Endothelial cell (in vitro differentiated cells): ENCODE results near the gene AUTS2. TPM values are rescaled to one million over a fixed set of nuclear protein-coding genes. Genes with fewer than 3 reads are reported as not detected.

Source experiments
- DNase-seq: peaks from one replicate; pipeline ENCODE4 v3.0.0; 2021; ENCODE audit warnings: low spot score
- H3K27ac Mint-ChIP-seq: one replicate; pipeline ENCODE4 v1.8.0; 2021; ENCODE audit warnings: mixed read lengths, inconsistent platforms; ENCODE audit not compliant: unreplicated experiment
- H3K27me3 Mint-ChIP-seq: one replicate; pipeline ENCODE4 v1.8.0; 2021; ENCODE audit warnings: mild to moderate bottlenecking, moderate library complexity, mixed read lengths, inconsistent platforms; ENCODE audit not compliant: unreplicated experiment
- H3K36me3 Mint-ChIP-seq: one replicate; pipeline ENCODE4 v1.8.0; 2021; ENCODE audit warnings: mild to moderate bottlenecking, low read depth, mixed read lengths, inconsistent platforms; ENCODE audit not compliant: unreplicated experiment
- H3K4me1 Mint-ChIP-seq: one replicate; pipeline ENCODE4 v1.8.0; 2021; ENCODE audit warnings: mild to moderate bottlenecking, mixed read lengths, inconsistent platforms; ENCODE audit not compliant: unreplicated experiment
- H3K4me3 Mint-ChIP-seq: one replicate; pipeline ENCODE4 v1.8.0; 2021; ENCODE audit warnings: mild to moderate bottlenecking, mixed read lengths, inconsistent platforms; ENCODE audit not compliant: unreplicated experiment
- H3K9me3 Mint-ChIP-seq: one replicate; pipeline ENCODE4 v1.8.0; 2021; ENCODE audit warnings: mixed read lengths, inconsistent platforms; ENCODE audit not compliant: unreplicated experiment
- CTCF ChIP-seq: fragments of 200-600 bp; sonication (generic); IDR thresholded peaks from one replicate; pipeline ENCODE4 v1.5.0; 2021; ENCODE audit warnings: antibody characterized with exemption; ENCODE audit not compliant: unreplicated experiment
- total RNA-seq: library from RNA; stranded (reverse); fragmentation: NEBNext Ultra II Directional; extraction: Animal tissue kit (Norgen Biotek cat#: 25700); gene quantifications from one replicate; pipeline ENCODE4 v1.2.1, GENCODE V29; 2021; ENCODE audit not compliant: unreplicated experiment

AUTS2 gene
- total RNA-seq, 1 donor from 2014 or later, result 103 TPM

- Mint-ChIP-seq H3K27me3 (peaks cover 1% of the 10 kb centered on the region), H3K9me3 (no peaks in the 10 kb centered on the region), H3K4me1 (peaks cover 17% of the 10 kb centered on the region), H3K27ac (no peak overlapping the region), H3K4me3 (no peak overlapping the region), H3K36me3 (no peaks in the 10 kb centered on the region)
- no peak for TF ChIP-seq CTCF
- DNase-seq, result no peak
These were observed 437.7 kb downstream of the AUTS2 start for GRCh38 chr7:70035955-70036354.

- Mint-ChIP-seq H3K9me3 (no peaks in the 10 kb centered on the region), H3K4me1 (peaks cover 16% of the 10 kb centered on the region), H3K27me3 (no peaks in the 10 kb centered on the region), H3K27ac (no peak overlapping the region), H3K36me3 (no peaks in the 10 kb centered on the region), H3K4me3 (no peak overlapping the region)
- DNase-seq, result no peak
- TF ChIP-seq CTCF, result no peak
These were observed 438.4 kb downstream of the AUTS2 start for GRCh38 chr7:70036695-70037094.

- no peak overlapping the region for H3K27ac Mint-ChIP-seq
- H3K9me3 Mint-ChIP-seq, result no peaks in the 10 kb centered on the region
- H3K4me3 Mint-ChIP-seq, result no peak overlapping the region
- H3K36me3 Mint-ChIP-seq, result no peaks in the 10 kb centered on the region
- H3K27me3 Mint-ChIP-seq, result no peaks in the 10 kb centered on the region
- no peak for DNase-seq
- peaks cover 16% of the 10 kb centered on the region for H3K4me1 Mint-ChIP-seq
- TF ChIP-seq CTCF, result no peak
These were observed 439.1 kb downstream of the AUTS2 start for GRCh38 chr7:70037171-70037933.

- no peak for TF ChIP-seq CTCF
- no peak overlapping the region for H3K4me3 Mint-ChIP-seq
- H3K27me3 Mint-ChIP-seq, result peaks cover 5% of the 10 kb centered on the region
- no peak overlapping the region for H3K27ac Mint-ChIP-seq
- no peak for DNase-seq
- no peaks in the 10 kb centered on the region for H3K9me3 Mint-ChIP-seq
- peaks cover 11% of the 10 kb centered on the region for H3K4me1 Mint-ChIP-seq
- no peaks in the 10 kb centered on the region for H3K36me3 Mint-ChIP-seq
These were observed 441.8 kb downstream of the AUTS2 start for GRCh38 chr7:70040051-70040450.

GRCh38 chr7:70040970-70041766 lies 442.9 kb downstream of the AUTS2 start:
- Mint-ChIP-seq H3K27ac (no peak overlapping the region), H3K4me3 (no peak overlapping the region), H3K27me3 (peaks cover 5% of the 10 kb centered on the region), H3K9me3 (no peaks in the 10 kb centered on the region), H3K36me3 (no peaks in the 10 kb centered on the region), H3K4me1 (peaks cover 9% of the 10 kb centered on the region)
- no peak for DNase-seq
- no peak for TF ChIP-seq CTCF
